Measurements from ENCODE around the gene UBTF. TPM values are rescaled to one million over a fixed set of nuclear protein-coding genes. Genes with fewer than 3 reads are reported as not detected.

Gene UBTF
- total RNA-seq, 4 donors from 2014 or later, result 38.9 to 57.4 (median 51.0) TPM

DNA sequence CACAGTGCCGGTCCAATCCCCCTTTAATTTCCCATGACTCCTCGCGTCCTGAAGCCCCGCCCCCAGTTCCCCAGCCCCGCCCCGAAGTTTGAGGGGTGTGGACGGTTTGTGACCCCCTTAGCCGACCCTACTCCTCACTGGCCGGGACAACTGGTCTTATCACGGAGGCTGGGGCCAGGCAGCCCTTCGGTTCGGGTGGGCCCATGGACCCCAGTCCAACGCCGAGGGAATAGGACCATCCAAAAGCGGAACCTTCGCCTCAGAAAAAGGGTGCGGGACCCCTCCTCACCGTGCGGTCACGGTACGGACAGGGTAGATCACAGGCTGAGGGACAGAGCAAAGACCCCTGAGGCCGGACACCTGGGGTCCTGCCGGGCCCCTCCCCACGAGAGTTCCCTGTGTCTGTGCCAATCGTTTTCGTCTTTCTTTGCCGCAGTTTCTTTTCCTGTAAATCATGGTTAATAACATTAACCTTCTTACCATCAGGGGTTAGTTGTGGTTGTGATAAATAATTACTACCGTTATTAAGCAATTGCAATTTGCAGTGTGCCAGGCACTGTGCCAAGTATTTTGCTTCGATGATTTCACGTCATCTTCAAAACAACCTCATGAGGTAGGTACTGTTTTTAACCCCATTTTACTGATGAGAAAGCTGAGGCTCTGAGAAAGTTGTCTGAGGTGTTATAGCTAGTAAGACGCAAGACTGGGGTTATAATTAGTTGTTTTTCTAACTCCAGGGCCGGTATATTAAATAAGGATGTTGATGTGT lies 32.2 kb downstream of the UBTF start:
- 3 to 4% methylated on average over 17 to 19 of the region's 32 CpGs for WGBS, 2 donors

DNA sequence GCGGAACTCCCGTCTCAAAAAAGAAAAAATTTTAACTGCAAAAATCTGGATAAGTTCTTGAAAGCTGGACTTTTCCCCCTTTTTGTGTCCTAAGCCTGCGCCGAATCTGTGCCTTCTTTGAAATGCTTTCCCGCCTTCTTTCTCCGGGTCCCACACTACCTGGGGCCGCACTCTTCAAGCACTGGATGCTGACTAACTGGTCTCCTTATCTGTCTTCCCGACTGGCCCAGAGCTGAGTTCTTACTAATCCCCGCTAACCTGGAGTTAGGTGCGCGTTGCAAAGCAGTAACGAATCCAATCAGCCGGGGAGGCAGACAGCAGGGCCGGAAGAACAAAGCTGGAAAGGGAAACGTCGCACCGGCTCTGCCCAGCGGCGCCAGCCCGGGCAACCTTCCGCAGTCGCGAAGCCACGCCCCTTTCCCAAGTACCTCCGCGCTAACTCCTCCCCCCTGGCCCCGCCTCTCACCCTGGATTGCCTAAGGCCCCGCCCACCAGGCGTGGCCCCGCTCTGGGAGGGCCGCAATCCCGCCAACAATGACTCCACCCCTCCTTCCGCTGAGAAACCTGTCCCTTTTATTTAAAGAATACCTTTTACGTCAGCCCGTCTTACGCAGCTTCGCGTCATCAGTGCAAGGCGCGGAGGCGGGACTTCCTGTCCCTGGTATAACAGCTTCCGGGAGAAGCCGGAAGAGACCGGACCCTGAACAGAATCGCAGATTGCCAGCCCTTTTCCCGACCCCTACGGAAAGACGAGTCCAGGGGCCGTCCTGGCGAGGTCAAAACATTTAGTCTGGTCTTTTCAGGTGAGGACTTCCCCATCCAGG lies 33.0 kb downstream of the UBTF start, which contains the start of gene TMUB2:
TMUB2 (plus strand) TSS at position 666 of the 824 bp plus-strand sequence. CDS start 737 bp downstream, outside the sequence.
- intact Hi-C loops (cut with DNase I), result no loop called here
- 1% methylated on average over 20 to 32 of the region's 50 CpGs for WGBS, 2 donors
- peaks cover 12 to 46% (median 20%) of the 10 kb centered on the region in 3 donors for H3K4me1 ChIP-seq
- DNase-seq, result peak; percentile 95
- peaks cover 13 to 49% (median 17%) of the 10 kb centered on the region in 3 donors for H3K36me3 ChIP-seq
- peak within 1 kb of the TSS; percentile 74 to 99 (median 83) for H3K4me3 ChIP-seq
- TF ChIP-seq POLR2A (IDR thresholded peaks at IDR 0.05), result peak in 3 of 4 donors; percentile 60 to 84 (median 77)
- TF ChIP-seq, protein P1, sequence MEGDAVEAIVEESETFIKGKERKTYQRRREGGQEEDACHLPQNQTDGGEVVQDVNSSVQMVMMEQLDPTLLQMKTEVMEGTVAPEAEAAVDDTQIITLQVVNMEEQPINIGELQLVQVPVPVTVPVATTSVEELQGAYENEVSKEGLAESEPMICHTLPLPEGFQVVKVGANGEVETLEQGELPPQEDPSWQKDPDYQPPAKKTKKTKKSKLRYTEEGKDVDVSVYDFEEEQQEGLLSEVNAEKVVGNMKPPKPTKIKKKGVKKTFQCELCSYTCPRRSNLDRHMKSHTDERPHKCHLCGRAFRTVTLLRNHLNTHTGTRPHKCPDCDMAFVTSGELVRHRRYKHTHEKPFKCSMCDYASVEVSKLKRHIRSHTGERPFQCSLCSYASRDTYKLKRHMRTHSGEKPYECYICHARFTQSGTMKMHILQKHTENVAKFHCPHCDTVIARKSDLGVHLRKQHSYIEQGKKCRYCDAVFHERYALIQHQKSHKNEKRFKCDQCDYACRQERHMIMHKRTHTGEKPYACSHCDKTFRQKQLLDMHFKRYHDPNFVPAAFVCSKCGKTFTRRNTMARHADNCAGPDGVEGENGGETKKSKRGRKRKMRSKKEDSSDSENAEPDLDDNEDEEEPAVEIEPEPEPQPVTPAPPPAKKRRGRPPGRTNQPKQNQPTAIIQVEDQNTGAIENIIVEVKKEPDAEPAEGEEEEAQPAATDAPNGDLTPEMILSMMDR (IDR thresholded peaks at IDR 0.05), result peak in 1 of 6 experiments; percentile 16
- H3K27ac ChIP-seq, result peak within 1 kb of the TSS; percentile 94 to 100 (median 99)
- no peaks in the 10 kb centered on the region for H3K9me3 ChIP-seq
- no peaks in the 10 kb centered on the region for H3K27me3 ChIP-seq

More for the DNA sequence above, 32.2 kb downstream of the UBTF start:
- TF ChIP-seq, protein P1 (IDR thresholded peaks at IDR 0.05), result no peak
- no peak for TF ChIP-seq POLR2A (IDR thresholded peaks at IDR 0.05)
- Histone ChIP-seq H3K27me3 (no peaks in the 10 kb centered on the region), H3K4me1 (peaks cover 19 to 54% (median 23%) of the 10 kb centered on the region in 3 donors), H3K27ac (peak overlapping the region; percentile 94 to 100 (median 99)), H3K36me3 (peaks cover 11 to 43% (median 11%) of the 10 kb centered on the region in 3 donors), H3K4me3 (peak overlapping the region; percentile 74 to 99 (median 83)), H3K9me3 (no peaks in the 10 kb centered on the region)
- DNase-seq, result no peak
- intact Hi-C loops (cut with DNase I), result no loop called here

DNA sequence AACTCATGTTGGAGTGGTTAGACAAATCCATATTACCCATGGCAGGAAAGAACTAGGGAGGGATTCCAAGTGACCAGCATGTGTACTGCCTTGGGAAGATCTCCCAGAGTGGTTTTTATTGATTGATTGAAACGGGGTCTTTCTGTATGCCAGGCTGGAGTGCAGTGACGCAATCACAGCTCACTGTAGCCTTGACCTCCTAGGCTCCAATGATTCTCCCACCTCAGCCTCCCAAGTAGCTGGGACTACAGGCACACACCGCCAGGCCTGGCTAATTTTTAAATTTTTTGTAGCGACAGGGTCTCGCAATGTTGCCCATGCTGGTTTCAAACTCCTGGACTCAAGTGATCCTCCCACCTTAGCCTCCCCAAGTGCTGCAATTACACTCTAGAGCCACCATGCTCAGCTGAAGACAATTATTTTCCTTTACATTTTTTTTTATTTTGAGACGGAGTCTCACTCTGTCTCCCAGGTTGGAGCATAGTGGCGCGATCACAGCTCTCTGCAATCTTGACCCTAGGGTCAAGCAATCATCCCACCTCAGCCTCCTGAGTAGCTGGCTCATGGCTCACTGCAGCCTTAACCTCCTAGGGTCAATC lies 35.2 kb downstream of the UBTF start:
- H3K4me3 ChIP-seq, result no peak overlapping the region
- TF ChIP-seq, protein P1 (IDR thresholded peaks at IDR 0.05), result no peak
- no peak for TF ChIP-seq POLR2A (IDR thresholded peaks at IDR 0.05)
- DNase-seq, result no peak
- peaks cover 7 to 31% (median 9%) of the 10 kb centered on the region in 3 donors for H3K36me3 ChIP-seq
- WGBS, 2 donors, result 78 to 86% methylated on average over 7 to 8 of the region's 8 CpGs
- H3K9me3 ChIP-seq, result no peaks in the 10 kb centered on the region
- H3K27ac ChIP-seq, result no peak overlapping the region
- peaks cover 12 to 43% (median 20%) of the 10 kb centered on the region in 3 donors for H3K4me1 ChIP-seq
- no peaks in the 10 kb centered on the region for H3K27me3 ChIP-seq
- intact Hi-C loops (cut with DNase I), result no loop called here

DNA sequence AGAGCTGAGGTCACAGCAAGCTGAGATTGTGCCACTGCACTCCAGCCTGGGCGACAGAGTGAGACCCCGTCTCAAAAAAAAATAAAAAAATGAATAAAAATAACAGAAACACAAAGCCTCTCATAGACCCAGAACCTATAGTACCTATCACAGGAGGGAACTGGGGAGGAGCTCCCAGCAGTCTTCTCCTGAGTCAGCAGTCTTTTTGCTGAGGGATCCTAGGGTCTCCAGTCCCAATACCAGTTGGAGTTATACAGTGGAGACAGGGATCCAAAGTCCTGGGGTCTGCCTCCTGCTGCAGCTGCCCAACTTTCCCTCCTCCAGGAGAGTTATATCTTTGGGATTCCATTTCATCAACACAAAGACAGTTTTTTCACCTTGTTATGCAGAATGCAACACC lies 36.5 kb downstream of the UBTF start:
- TF ChIP-seq, protein P1 (IDR thresholded peaks at IDR 0.05), result no peak
- TF ChIP-seq POLR2A (IDR thresholded peaks at IDR 0.05), result no peak
- H3K4me1 ChIP-seq, result peaks cover 12 to 30% (median 14%) of the 10 kb centered on the region in 3 donors
- H3K27me3 ChIP-seq, result no peaks in the 10 kb centered on the region
- intact Hi-C loops (cut with DNase I), result no loop called here
- no peak overlapping the region for H3K27ac ChIP-seq
- no peak for DNase-seq
- peaks cover 7 to 38% (median 8%) of the 10 kb centered on the region in 3 donors for H3K36me3 ChIP-seq
- WGBS, 2 donors, result 91 to 100% methylated on average over 2 of the region's 2 CpGs
- H3K9me3 ChIP-seq, result no peaks in the 10 kb centered on the region
- H3K4me3 ChIP-seq, result no peak overlapping the region
